ENCODE results near the gene VPS50.
"Not testable (repeated sequence)": the region's sequence is repeated elsewhere in the genome, so short reads cannot be mapped to it uniquely, and the experiment has no call there.

Gene VPS50

DNA sequence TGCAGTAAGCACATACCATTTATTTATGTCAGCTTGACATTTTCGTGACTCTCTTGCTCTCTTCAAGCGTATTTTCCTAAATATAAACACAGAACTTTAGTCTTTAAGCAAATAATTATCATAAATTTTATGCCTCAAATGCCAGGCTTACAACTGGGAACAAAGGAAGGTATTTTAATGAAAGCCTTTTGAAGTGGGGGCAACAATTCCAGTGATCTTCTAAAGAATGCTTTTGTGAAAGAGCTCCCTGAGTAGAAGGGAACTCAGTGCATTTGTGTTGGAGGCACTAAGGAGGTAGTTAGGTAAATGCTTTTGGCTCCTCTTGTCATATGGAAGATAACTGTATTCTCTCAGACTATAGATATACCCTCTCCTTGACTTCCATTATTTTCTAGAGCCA, 104.9 kb downstream of the VPS50 start:
- Histone ChIP-seq H3K4me1 (ENCODE audit: insufficient read depth, low read length) (peaks cover 34% of the 10 kb centered on the region), H3K4me3 (ENCODE audit: low read length) (no peak overlapping the region), H3K9ac (ENCODE audit: low read depth, low read length) (no peak overlapping the region), H3K27me3 (ENCODE audit: insufficient read depth, low read length) (no peaks in the 10 kb centered on the region), H3K9me3 (ENCODE audit: insufficient read depth, low read depth, low read length) (peaks cover 11% of the 10 kb centered on the region), H3K36me3 (ENCODE audit: insufficient read depth, low read length) (peaks cover 17% of the 10 kb centered on the region), H3K27ac (ENCODE audit: low read depth, low read length) (peak overlapping the region; percentile 75)
- WGBS, result 52% methylated on average over 2 of the region's 2 CpGs

DNA sequence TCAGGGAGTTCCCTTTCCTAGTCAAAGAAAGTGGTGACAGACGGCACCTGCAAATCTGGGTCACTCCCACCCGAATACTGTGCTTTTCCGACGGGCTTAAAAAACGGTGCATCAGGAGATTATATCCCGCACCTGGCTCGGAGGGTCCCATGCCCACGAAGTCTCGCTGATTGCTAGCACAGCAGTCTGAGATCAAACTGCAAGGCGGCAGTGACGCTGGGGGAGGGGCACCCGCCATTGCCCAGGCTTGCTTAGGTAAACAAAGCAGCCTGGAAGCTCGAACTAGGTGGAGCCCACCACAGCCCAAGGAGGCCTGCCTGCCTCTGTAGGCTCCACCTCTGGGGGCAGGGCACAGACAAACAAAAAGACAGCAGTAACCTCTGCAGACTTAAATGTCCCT, 110.0 kb downstream of the VPS50 start:
- H3K27ac ChIP-seq (ENCODE audit: low read depth, low read length); H3K9ac ChIP-seq (ENCODE audit: low read depth, low read length); H3K27me3 ChIP-seq (ENCODE audit: insufficient read depth, low read length); H3K4me3 ChIP-seq (ENCODE audit: low read length): not testable (repeated sequence)
- Histone ChIP-seq H3K9me3 (ENCODE audit: insufficient read depth, low read depth, low read length) (peaks cover 12% of the 10 kb centered on the region), H3K36me3 (ENCODE audit: insufficient read depth, low read length) (peaks cover 19% of the 10 kb centered on the region), H3K4me1 (ENCODE audit: insufficient read depth, low read length) (peaks cover 29% of the 10 kb centered on the region)
- 89% methylated on average over 13 of the region's 13 CpGs for WGBS

DNA sequence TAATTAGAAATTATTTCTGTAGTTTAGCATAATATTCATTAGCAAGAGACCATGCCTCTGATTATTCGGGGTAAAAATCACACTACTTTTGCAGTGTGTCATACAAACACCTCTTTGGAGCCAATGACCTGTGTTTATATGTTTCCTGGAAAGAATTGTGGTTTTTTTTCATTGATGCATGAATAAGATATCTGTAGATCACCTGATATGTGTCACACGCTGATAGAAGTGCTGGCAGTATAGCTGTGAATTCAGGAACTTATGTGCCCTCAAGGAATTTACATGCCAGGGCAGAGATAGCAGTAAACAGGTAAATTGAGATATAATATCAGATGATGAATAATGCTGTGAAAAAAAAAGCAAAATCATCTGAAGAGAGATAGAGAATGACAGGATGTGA, 118.2 kb downstream of the VPS50 start:
- WGBS, result 93% methylated on average over 1 of the region's 2 CpGs
- no peak overlapping the region for H3K4me3 ChIP-seq (ENCODE audit: low read length)

DNA sequence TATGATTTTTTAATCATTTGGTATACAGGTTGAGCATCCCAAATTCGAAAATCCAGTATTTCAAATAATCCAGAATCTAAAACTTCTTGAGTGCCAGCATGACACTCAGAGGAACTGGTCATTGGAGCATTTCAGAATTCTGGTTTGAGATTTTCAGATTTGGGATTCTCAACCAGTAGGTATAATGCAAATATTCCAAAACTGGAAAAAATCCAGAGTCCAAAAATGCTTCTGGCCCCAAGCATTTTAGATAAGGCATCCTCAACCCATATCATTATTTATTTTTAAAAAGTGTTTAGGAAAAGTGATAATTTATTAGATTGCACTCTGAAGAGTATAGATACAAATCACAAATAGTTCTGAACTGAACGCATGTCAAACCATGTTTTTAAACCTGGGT, 120.7 kb downstream of the VPS50 start:
- Histone ChIP-seq H3K27ac (ENCODE audit: low read depth, low read length) (no peak overlapping the region), H3K4me3 (ENCODE audit: low read length) (no peak overlapping the region), H3K4me1 (ENCODE audit: insufficient read depth, low read length) (no peaks in the 10 kb centered on the region; the same call in 1 of the 2 replicates), H3K9me3 (ENCODE audit: insufficient read depth, low read depth, low read length) (no peaks in the 10 kb centered on the region), H3K36me3 (ENCODE audit: insufficient read depth, low read length) (peaks cover 7% of the 10 kb centered on the region; the same call in 1 of the 2 replicates), H3K27me3 (ENCODE audit: insufficient read depth, low read length) (no peaks in the 10 kb centered on the region), H3K9ac (ENCODE audit: low read depth, low read length) (no peak overlapping the region)
- 93% methylated on average over 2 of the region's 2 CpGs for WGBS

More for the DNA sequence above, 118.2 kb downstream of the VPS50 start:
- Histone ChIP-seq H3K9ac (ENCODE audit: low read depth, low read length) (no peak overlapping the region), H3K27me3 (ENCODE audit: insufficient read depth, low read length) (no peaks in the 10 kb centered on the region), H3K36me3 (ENCODE audit: insufficient read depth, low read length) (peaks cover 4% of the 10 kb centered on the region; the same call in 1 of the 2 replicates), H3K27ac (ENCODE audit: low read depth, low read length) (no peak overlapping the region), H3K4me1 (ENCODE audit: insufficient read depth, low read length) (no peaks in the 10 kb centered on the region; the same call in 1 of the 2 replicates), H3K9me3 (ENCODE audit: insufficient read depth, low read depth, low read length) (no peaks in the 10 kb centered on the region)

DNA sequence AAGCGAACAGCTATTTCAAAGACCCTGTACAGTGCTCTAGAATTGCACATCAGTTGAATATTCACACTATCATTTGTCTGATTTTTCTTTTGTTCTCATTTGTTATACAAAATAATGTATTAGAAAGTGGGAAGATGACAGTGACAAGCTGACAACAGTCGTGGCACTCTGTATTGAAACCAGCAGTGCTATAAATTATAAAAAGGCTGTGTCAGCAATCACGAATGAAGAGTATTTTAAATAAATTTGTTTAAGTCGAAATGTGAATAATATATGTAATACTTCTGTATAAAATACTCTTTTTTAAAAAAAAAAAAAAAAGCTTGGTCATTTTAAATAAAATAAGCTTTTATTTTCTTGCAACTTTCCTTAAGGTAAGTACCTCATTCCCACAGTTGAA, 122.6 kb downstream of the VPS50 start:
- H3K36me3 ChIP-seq (ENCODE audit: insufficient read depth, low read length), result peaks cover 7% of the 10 kb centered on the region; the same call in 1 of the 2 replicates
- WGBS, result 93% methylated on average over 3 of the region's 4 CpGs
- H3K9me3 ChIP-seq (ENCODE audit: insufficient read depth, low read depth, low read length), result no peaks in the 10 kb centered on the region
- H3K27ac ChIP-seq (ENCODE audit: low read depth, low read length), result no peak overlapping the region
- no peaks in the 10 kb centered on the region; the same call in 1 of the 2 replicates for H3K4me1 ChIP-seq (ENCODE audit: insufficient read depth, low read length)
- H3K27me3 ChIP-seq (ENCODE audit: insufficient read depth, low read length), result no peaks in the 10 kb centered on the region
- no peak overlapping the region for H3K9ac ChIP-seq (ENCODE audit: low read depth, low read length)
- H3K4me3 ChIP-seq (ENCODE audit: low read length), result no peak overlapping the region

DNA sequence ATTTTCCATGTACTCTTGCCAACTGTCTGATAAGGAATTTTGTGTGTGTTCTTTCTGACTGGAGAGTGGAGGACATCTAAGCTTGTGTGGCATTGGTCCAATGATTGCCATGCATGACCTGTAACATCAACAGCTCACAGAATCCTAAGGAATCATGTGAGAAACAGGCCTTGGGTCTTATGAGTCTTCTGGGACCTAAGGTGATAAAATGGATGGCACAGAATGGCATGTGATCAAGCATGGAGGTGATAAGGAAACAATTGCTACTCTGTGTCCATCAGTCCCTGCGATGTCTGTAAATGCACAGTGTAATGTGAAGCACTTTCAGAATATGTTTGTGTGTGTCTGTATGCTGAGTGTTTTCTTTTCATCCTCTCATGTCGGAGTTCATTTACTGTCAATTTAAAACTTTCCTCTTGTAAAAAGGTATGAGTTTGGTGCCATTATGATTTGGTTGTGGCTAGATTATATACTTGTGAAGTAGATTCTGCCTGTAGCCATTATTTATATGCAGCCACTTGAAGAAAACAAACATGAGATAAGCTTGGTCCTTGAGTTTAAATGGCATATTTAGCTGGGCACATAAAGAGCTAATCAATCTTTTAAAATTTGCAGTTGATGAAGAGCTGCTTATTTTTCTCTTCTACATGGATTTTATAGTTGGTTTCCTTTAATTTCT, 127.5 kb downstream of the VPS50 start:
- H3K9ac ChIP-seq (ENCODE audit: low read depth, low read length), result no peak overlapping the region
- no peaks in the 10 kb centered on the region for H3K9me3 ChIP-seq (ENCODE audit: insufficient read depth, low read depth, low read length)
- WGBS, result 100% methylated on average over 1 of the region's 2 CpGs
- peaks cover 4% of the 10 kb centered on the region; the same call in 1 of the 2 replicates for H3K36me3 ChIP-seq (ENCODE audit: insufficient read depth, low read length)
- H3K4me1 ChIP-seq (ENCODE audit: insufficient read depth, low read length), result peaks cover 7% of the 10 kb centered on the region
- no peaks in the 10 kb centered on the region for H3K27me3 ChIP-seq (ENCODE audit: insufficient read depth, low read length)
- H3K27ac ChIP-seq (ENCODE audit: low read depth, low read length), result no peak overlapping the region
- no peak overlapping the region for H3K4me3 ChIP-seq (ENCODE audit: low read length)

DNA sequence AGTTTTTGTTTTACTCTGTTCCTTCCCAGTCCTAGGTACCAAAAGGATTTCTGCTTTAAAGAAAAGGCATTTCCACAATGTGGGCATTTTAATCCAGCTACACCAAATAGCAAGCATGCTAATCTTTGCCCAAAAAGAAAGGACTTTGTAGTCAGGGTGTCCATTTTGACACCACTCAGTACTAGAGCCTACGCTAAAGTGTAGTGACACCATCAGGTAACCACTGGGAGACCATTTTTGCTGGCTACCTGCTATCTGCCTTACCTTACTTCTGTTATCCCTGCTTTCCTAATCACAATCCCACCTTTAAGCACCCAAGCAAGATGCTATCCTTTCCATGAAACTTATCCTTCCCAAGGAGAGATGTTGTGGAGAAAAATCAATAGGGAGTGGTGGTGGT, 129.7 kb downstream of the VPS50 start:
- Histone ChIP-seq H3K9me3 (ENCODE audit: insufficient read depth, low read depth, low read length) (no peaks in the 10 kb centered on the region), H3K9ac (ENCODE audit: low read depth, low read length) (no peak overlapping the region), H3K27me3 (ENCODE audit: insufficient read depth, low read length) (no peaks in the 10 kb centered on the region), H3K27ac (ENCODE audit: low read depth, low read length) (no peak overlapping the region), H3K4me1 (ENCODE audit: insufficient read depth, low read length) (peaks cover 7% of the 10 kb centered on the region), H3K36me3 (ENCODE audit: insufficient read depth, low read length) (no peaks in the 10 kb centered on the region), H3K4me3 (ENCODE audit: low read length) (no peak overlapping the region)
- 98% methylated on average over 1 of the region's 1 CpG for WGBS

DNA sequence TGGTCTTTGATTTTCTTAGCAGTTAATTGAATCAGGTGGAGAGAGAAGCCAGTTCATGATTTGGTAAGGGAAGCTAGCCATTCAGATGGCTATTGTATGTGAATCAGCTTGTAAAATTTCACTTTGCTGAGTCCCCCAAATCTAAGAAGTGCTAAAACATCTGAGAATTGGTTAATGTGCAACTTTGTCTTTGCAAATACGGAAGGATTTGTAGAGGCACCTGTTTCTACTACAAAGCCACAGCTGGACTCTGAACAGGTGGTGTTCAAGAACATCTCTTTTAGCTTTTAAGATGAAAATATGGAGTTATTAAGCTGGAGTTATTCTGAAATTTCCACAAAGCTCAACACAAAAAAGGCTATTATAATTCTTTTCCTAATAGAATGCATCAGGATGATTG, 132.6 kb downstream of the VPS50 start:
- H3K4me1 ChIP-seq (ENCODE audit: insufficient read depth, low read length), result peaks cover 7% of the 10 kb centered on the region
- no peak overlapping the region for H3K9ac ChIP-seq (ENCODE audit: low read depth, low read length)
- H3K27me3 ChIP-seq (ENCODE audit: insufficient read depth, low read length), result no peaks in the 10 kb centered on the region
- WGBS, result 92% methylated on average over 1 of the region's 1 CpG
- no peaks in the 10 kb centered on the region for H3K9me3 ChIP-seq (ENCODE audit: insufficient read depth, low read depth, low read length)
- no peaks in the 10 kb centered on the region for H3K36me3 ChIP-seq (ENCODE audit: insufficient read depth, low read length)
- H3K27ac ChIP-seq (ENCODE audit: low read depth, low read length), result no peak overlapping the region
- no peak overlapping the region for H3K4me3 ChIP-seq (ENCODE audit: low read length)

DNA sequence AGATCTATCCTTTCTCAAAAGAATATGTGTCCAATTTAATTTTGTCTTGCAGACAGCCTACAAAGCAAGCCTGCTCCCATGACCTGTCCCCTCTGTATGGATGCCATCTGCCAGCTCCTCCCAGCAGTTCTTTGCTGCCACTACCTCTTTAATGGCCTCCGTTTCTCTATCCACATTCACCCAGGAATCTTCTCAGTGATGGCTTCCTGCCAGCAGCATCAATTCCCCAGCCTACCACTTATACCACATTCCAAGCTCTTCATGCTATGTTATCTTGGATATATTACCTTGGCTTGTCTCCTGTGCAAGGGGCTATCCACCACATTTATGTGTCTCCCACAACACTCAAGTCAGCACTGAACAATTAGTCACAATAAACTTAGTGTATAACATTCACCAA, 133.2 kb downstream of the VPS50 start:
- Histone ChIP-seq H3K27me3 (ENCODE audit: insufficient read depth, low read length) (no peaks in the 10 kb centered on the region), H3K4me1 (ENCODE audit: insufficient read depth, low read length) (peaks cover 6% of the 10 kb centered on the region), H3K9ac (ENCODE audit: low read depth, low read length) (no peak overlapping the region), H3K9me3 (ENCODE audit: insufficient read depth, low read depth, low read length) (no peaks in the 10 kb centered on the region), H3K27ac (ENCODE audit: low read depth, low read length) (no peak overlapping the region), H3K36me3 (ENCODE audit: insufficient read depth, low read length) (no peaks in the 10 kb centered on the region), H3K4me3 (ENCODE audit: low read length) (no peak overlapping the region)
- WGBS, result 93% methylated on average over 1 of the region's 1 CpG

DNA sequence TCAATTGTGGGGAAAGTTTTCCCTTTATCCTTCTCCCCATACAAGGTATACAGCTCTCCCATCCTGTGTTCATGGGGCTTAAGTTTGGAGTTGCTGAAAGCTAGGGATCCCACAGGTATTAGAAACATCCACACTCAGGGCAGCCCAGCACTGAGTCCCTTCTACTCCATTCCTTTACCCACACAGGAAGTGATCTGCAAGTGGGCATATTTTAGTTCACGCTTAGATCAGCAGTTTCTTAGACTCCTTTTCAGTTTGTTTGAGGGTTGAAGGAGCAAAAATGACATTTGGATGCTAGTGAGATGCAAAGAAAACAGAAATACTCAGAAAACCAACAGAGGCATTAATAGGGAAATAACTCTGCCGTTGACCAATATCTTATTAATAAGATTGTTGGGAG, 134.7 kb downstream of the VPS50 start:
- Histone ChIP-seq H3K9me3 (ENCODE audit: insufficient read depth, low read depth, low read length) (no peaks in the 10 kb centered on the region), H3K27ac (ENCODE audit: low read depth, low read length) (no peak overlapping the region), H3K27me3 (ENCODE audit: insufficient read depth, low read length) (no peaks in the 10 kb centered on the region), H3K36me3 (ENCODE audit: insufficient read depth, low read length) (no peaks in the 10 kb centered on the region), H3K4me1 (ENCODE audit: insufficient read depth, low read length) (no peaks in the 10 kb centered on the region), H3K9ac (ENCODE audit: low read depth, low read length) (no peak overlapping the region), H3K4me3 (ENCODE audit: low read length) (no peak overlapping the region)
- 100% methylated on average over 1 of the region's 2 CpGs for WGBS

DNA sequence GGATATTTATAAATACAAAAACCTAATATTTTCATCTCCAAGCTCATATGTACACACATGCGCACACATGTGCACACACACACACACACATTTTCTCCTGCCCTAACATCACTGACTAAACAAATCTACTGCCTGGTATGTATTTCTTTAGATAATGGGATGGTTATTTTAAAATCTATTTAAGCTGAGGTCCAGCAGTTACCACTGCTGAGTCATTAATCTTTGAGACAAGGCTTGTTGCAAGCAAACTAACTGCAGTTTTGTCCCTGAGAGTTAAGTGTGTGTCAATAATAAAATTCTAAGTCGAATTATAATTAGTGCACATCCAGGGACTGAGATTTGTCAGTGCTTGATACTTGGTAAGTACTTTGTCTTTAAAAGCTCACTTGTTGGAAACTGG, 135.1 kb downstream of the VPS50 start:
- 92% methylated on average over 1 of the region's 2 CpGs for WGBS
- H3K27ac ChIP-seq (ENCODE audit: low read depth, low read length), result no peak overlapping the region
- H3K36me3 ChIP-seq (ENCODE audit: insufficient read depth, low read length), result no peaks in the 10 kb centered on the region
- H3K4me1 ChIP-seq (ENCODE audit: insufficient read depth, low read length), result no peaks in the 10 kb centered on the region
- no peaks in the 10 kb centered on the region for H3K9me3 ChIP-seq (ENCODE audit: insufficient read depth, low read depth, low read length)
- no peak overlapping the region for H3K4me3 ChIP-seq (ENCODE audit: low read length)
- no peak overlapping the region for H3K9ac ChIP-seq (ENCODE audit: low read depth, low read length)
- no peaks in the 10 kb centered on the region for H3K27me3 ChIP-seq (ENCODE audit: insufficient read depth, low read length)

DNA sequence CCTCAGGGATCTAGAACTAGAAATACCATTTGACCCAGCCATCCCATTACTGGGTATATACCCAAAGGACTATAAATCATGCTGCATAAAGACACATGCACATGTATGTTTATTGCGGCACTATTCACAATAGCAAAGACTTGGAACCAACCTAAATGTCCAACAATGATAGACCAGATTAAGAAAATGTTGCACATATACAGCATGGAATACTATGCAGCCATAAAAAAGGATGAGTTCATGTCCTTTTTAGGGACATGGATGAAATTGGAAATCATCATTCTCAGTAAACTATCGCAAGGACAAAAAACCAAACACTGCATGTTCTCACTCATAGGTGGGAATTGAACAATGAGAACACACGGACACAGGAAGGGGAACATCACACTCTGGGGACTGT, 138.8 kb downstream of the VPS50 start:
- not testable (repeated sequence) for H3K4me3 ChIP-seq (ENCODE audit: low read length); H3K9me3 ChIP-seq (ENCODE audit: insufficient read depth, low read depth, low read length); H3K36me3 ChIP-seq (ENCODE audit: insufficient read depth, low read length); H3K27me3 ChIP-seq (ENCODE audit: insufficient read depth, low read length); H3K27ac ChIP-seq (ENCODE audit: low read depth, low read length); H3K9ac ChIP-seq (ENCODE audit: low read depth, low read length); H3K4me1 ChIP-seq (ENCODE audit: insufficient read depth, low read length)
- 95% methylated on average over 2 of the region's 3 CpGs for WGBS

Measured in HUES64 (cell line).